WTC11 (cell line): ENCODE data around the gene SPOCD1. TPM values are rescaled to one million over a fixed set of nuclear protein-coding genes. Genes with fewer than 3 reads are reported as not detected.

Experiments
- ATAC-seq: fragments of 200-7000 bp; cut with Tn5 transposase; 2 replicates; pipeline ENCODE4 v1.10.0; 2021; ENCODE audit warnings: mild to moderate bottlenecking, moderate library complexity
- CTCF ChIA-PET: fragments of 300-600 bp; sonication (Branson Sonifier 250); formaldehyde crosslinking; loops from one replicate; lab custom pipeline; 2021; ENCODE audit warnings: antibody characterized with exemption; lab: Charles Lee
- POLR2A ChIA-PET: fragments of 350-600 bp; sonication (Branson Sonifier 250); formaldehyde crosslinking; loops from one replicate; lab custom pipeline; 2021; ENCODE audit warnings: antibody characterized with exemption; lab: Charles Lee
- DNase-seq: peaks from one replicate; pipeline ENCODE4 v3.0.0; 2021; ENCODE audit warnings: low spot score
- H3K27ac Mint-ChIP-seq: 2 replicates; pipeline ENCODE4 v1.8.0; 2021; ENCODE audit warnings: mixed read lengths
- H3K27me3 Mint-ChIP-seq: 2 replicates; pipeline ENCODE4 v1.8.0; 2021; ENCODE audit warnings: low read depth, mild to moderate bottlenecking, moderate library complexity, mixed read lengths
- H3K36me3 Mint-ChIP-seq: 2 replicates; pipeline ENCODE4 v1.8.0; 2021; ENCODE audit warnings: mixed read lengths
- H3K4me1 Mint-ChIP-seq: 2 replicates; pipeline ENCODE4 v1.8.0; 2022; ENCODE audit warnings: mixed read lengths
- H3K4me3 Mint-ChIP-seq: 2 replicates; pipeline ENCODE4 v1.8.0; 2021; ENCODE audit warnings: mild to moderate bottlenecking, moderate library complexity, mixed read lengths
- H3K9me3 Mint-ChIP-seq: 2 replicates; pipeline ENCODE4 v1.8.0; 2021; ENCODE audit warnings: mixed read lengths
- ELF4 ChIP-seq: sonication (generic); formaldehyde crosslinking; IDR thresholded peaks from 2 replicates; pipeline ENCODE4 v1.8.1; 2022; ENCODE audit warnings: low read depth, mild to moderate bottlenecking, moderate library complexity, missing genetic modification reagents
- ETV6 ChIP-seq: sonication (generic); formaldehyde crosslinking; IDR thresholded peaks from 2 replicates; pipeline ENCODE4 v1.8.1; 2022; ENCODE audit warnings: mild to moderate bottlenecking, missing genetic modification reagents
- GRHL2 ChIP-seq: fragments of 250-450 bp; sonication (Bioruptor Pico); IDR thresholded peaks from 2 replicates; pipeline ENCODE4 v1.8.0; 2022; ENCODE audit warnings: mild to moderate bottlenecking, moderate library complexity; ENCODE audit not compliant: insufficient replicate concordance, severe bottlenecking
- HMGA2 ChIP-seq: fragments of 250-450 bp; sonication (Bioruptor Pico); IDR thresholded peaks from 2 replicates; pipeline ENCODE4 v1.4.0; 2021; ENCODE audit warnings: mild to moderate bottlenecking, moderate library complexity
- MXD4 ChIP-seq: fragments of 250-450 bp; sonication (Bioruptor Pico); IDR thresholded peaks from 2 replicates; pipeline ENCODE4 v1.8.0; 2021; ENCODE audit warnings: mild to moderate bottlenecking, moderate library complexity, borderline replicate concordance
- NR1H2 ChIP-seq: sonication (generic); formaldehyde crosslinking; IDR thresholded peaks from 2 replicates; pipeline ENCODE4 v1.9.0; 2021; ENCODE audit warnings: mild to moderate bottlenecking, moderate library complexity, missing genetic modification reagents
- SMAD4 ChIP-seq: sonication (generic); formaldehyde crosslinking; IDR thresholded peaks from 2 replicates; pipeline ENCODE4 v1.8.0; 2022; ENCODE audit warnings: mild to moderate bottlenecking, missing genetic modification reagents
- SOX15 ChIP-seq: fragments of 250-450 bp; sonication (Bioruptor Pico); IDR thresholded peaks from 2 replicates; pipeline ENCODE4 v1.9.0; 2021; ENCODE audit warnings: mild to moderate bottlenecking
- ZNF121 ChIP-seq: sonication (generic); formaldehyde crosslinking; IDR thresholded peaks from 2 replicates; pipeline ENCODE4 v1.8.0; 2023; ENCODE audit warnings: missing genetic modification reagents
- ZNF317 ChIP-seq: sonication (generic); formaldehyde crosslinking; IDR thresholded peaks from 2 replicates; pipeline ENCODE4 v1.8.1; 2023; ENCODE audit warnings: low read depth, mild to moderate bottlenecking, moderate library complexity, missing genetic modification reagents, borderline replicate concordance
- ZNF671 ChIP-seq: fragments of 250-450 bp; sonication (Bioruptor Pico); IDR thresholded peaks from 2 replicates; pipeline ENCODE4 v1.8.0; 2021; ENCODE audit warnings: mild to moderate bottlenecking
- total RNA-seq: library from RNA; stranded (reverse); gene quantifications from 3 replicates; pipeline ENCODE4 v1.2.3, GENCODE V29; 2021
- TF ChIP-seq, protein P1 (sequence below): fragments of 250-450 bp; sonication (Bioruptor Pico); IDR thresholded peaks from 2 replicates; pipeline ENCODE4 v1.9.0; 2021; ENCODE audit warnings: mild to moderate bottlenecking
- TF ChIP-seq, protein P2 (sequence below): sonication (generic); formaldehyde crosslinking; IDR thresholded peaks from 2 replicates; pipeline ENCODE4 v1.8.0; 2022; ENCODE audit warnings: mild to moderate bottlenecking, missing genetic modification reagents
- TF ChIP-seq, protein P3 (sequence below): fragments of 250-450 bp; sonication (Bioruptor Pico); conservative IDR thresholded peaks from 2 replicates; pipeline ENCODE4 v1.9.0; 2021; ENCODE audit warnings: mild to moderate bottlenecking
- TF ChIP-seq, protein P4 (sequence below): sonication (generic); formaldehyde crosslinking; IDR thresholded peaks from 2 replicates; pipeline ENCODE4 v1.8.1; 2023; ENCODE audit warnings: mild to moderate bottlenecking, missing genetic modification reagents, borderline replicate concordance
- TF ChIP-seq, protein P5 (sequence below): sonication (generic); formaldehyde crosslinking; IDR thresholded peaks from 2 replicates; pipeline ENCODE4 v1.8.1; 2023; ENCODE audit warnings: mild to moderate bottlenecking, missing genetic modification reagents, moderate library complexity
- TF ChIP-seq, protein P6 (sequence below): sonication (generic); formaldehyde crosslinking; IDR thresholded peaks from 2 replicates; pipeline ENCODE4 v1.8.0; 2023; ENCODE audit warnings: mild to moderate bottlenecking, missing genetic modification reagents
- TF ChIP-seq, protein P7 (sequence below): sonication (generic); formaldehyde crosslinking; IDR thresholded peaks from 2 replicates; pipeline ENCODE4 v1.8.1; 2022; ENCODE audit warnings: mild to moderate bottlenecking, missing genetic modification reagents, moderate library complexity, borderline replicate concordance

SPOCD1 gene
- total RNA-seq, 1 experiment from 2014 or later, result 3.0 TPM

DNA sequence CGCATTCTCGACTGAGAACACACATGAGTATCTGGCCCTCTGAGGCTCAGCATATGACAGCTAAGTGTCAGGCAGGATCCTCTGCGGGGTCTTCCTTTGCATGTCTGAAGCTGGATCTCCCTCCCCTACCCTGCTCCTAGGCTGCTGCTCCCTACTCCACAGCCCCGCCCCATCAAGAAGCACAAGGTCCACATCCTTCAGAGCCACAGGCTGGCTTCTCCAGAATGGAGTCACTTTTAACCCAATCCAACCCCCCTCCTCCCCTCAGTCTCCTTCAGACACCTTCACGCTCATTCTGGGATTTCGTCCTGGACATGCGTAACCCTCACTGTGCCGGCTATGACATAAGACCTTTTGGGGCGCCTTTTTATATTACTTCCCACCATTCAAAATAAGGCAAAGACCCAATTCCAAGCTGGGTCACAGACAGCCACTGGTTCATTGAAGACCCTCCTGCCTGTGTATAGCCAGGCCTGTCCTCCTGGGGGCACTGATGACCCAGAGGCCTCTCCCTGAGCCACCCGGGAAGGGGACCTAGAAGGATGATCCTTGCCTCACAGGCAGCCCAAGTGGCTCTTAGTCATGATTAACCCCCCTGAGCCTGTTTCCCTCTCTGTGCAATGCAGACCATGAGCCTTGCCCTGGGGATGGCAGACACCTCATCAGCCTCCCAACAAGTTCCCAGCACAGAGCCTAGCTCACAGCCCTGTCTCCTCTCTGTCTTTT is 56.4 kb downstream of the SPOCD1 start (continued):
- TF ChIP-seq HMGA2 (CRISPR knock-in tag) (no peak), ZNF671 (CRISPR knock-in tag) (no peak), ZNF317 (CRISPR knock-in tag) (no peak), ETV6 (CRISPR knock-in tag) (no peak)
- TF ChIP-seq, protein P1, sequence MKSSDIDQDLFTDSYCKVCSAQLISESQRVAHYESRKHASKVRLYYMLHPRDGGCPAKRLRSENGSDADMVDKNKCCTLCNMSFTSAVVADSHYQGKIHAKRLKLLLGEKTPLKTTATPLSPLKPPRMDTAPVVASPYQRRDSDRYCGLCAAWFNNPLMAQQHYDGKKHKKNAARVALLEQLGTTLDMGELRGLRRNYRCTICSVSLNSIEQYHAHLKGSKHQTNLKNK, result no peak
- TF ChIP-seq, protein P2, sequence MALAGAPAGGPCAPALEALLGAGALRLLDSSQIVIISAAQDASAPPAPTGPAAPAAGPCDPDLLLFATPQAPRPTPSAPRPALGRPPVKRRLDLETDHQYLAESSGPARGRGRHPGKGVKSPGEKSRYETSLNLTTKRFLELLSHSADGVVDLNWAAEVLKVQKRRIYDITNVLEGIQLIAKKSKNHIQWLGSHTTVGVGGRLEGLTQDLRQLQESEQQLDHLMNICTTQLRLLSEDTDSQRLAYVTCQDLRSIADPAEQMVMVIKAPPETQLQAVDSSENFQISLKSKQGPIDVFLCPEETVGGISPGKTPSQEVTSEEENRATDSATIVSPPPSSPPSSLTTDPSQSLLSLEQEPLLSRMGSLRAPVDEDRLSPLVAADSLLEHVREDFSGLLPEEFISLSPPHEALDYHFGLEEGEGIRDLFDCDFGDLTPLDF (CRISPR knock-in tag), result no peak
- TF ChIP-seq, protein P3, sequence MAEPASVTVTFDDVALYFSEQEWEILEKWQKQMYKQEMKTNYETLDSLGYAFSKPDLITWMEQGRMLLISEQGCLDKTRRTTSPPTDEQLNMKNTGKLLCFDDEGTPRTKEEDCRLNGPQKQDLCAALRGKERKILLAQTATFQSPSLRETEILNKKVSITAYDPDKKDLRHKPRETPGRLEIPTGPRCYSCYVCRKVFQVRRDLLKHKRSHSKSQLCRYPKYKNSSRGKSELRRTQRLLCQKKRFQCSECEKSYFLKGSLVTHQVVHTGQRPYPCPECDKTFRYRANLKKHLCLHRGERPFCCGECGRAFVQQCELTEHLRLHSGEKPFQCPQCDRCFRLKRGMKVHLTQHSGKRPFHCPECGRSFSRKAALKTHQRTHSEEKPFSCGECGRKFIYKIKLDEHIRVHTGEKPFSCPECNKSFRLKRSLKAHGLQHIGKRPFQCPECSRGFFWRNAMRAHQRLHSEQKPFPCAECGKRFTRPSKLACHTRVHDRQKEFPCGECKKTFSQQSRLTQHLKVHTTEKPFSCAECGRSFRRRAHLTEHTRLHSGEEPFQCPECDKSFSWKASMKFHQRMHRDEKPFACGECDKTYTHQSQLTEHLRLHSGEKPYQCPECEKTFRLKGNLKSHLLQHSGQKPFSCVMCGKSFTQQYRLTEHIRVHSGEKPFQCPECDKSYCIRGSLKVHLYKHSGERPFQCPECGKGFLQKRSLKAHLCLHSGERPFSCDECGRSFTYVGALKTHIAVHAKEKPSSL, result no peak

DNA sequence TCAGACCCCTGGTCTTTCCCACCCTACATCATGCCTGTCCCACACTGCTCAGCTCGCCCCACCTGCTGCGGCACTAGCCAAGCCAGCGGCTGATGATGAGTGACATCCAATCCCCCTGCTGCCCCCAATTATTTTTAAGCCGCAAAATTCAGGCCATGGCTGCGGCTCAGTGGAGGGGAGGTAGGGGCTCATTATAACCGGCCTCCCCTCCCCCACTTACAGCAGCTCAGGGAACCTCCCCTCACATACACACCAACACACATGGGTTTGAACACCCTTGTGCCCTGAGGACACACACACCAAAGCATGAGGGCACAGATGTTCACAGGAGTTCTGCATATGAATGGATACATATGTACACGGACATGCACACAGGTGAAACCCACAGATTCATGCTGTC is 57.0 kb downstream of the SPOCD1 start:
- Mint-ChIP-seq H3K27ac (peak overlapping the region; percentile 34), H3K27me3 (peaks cover 14% of the 10 kb centered on the region), H3K36me3 (no peaks in the 10 kb centered on the region), H3K9me3 (no peaks in the 10 kb centered on the region), H3K4me1 (peaks cover 38% of the 10 kb centered on the region), H3K4me3 (no peak overlapping the region)
- TF ChIP-seq ELF4 (CRISPR knock-in tag) (no peak), ZNF121 (CRISPR knock-in tag) (no peak), HMGA2 (CRISPR knock-in tag) (no peak), MXD4 (CRISPR knock-in tag) (no peak), GRHL2 (CRISPR knock-in tag) (no peak), NR1H2 (CRISPR knock-in tag) (no peak), SMAD4 (CRISPR knock-in tag) (no peak), SOX15 (CRISPR knock-in tag) (no peak)
- TF ChIP-seq, protein P4, sequence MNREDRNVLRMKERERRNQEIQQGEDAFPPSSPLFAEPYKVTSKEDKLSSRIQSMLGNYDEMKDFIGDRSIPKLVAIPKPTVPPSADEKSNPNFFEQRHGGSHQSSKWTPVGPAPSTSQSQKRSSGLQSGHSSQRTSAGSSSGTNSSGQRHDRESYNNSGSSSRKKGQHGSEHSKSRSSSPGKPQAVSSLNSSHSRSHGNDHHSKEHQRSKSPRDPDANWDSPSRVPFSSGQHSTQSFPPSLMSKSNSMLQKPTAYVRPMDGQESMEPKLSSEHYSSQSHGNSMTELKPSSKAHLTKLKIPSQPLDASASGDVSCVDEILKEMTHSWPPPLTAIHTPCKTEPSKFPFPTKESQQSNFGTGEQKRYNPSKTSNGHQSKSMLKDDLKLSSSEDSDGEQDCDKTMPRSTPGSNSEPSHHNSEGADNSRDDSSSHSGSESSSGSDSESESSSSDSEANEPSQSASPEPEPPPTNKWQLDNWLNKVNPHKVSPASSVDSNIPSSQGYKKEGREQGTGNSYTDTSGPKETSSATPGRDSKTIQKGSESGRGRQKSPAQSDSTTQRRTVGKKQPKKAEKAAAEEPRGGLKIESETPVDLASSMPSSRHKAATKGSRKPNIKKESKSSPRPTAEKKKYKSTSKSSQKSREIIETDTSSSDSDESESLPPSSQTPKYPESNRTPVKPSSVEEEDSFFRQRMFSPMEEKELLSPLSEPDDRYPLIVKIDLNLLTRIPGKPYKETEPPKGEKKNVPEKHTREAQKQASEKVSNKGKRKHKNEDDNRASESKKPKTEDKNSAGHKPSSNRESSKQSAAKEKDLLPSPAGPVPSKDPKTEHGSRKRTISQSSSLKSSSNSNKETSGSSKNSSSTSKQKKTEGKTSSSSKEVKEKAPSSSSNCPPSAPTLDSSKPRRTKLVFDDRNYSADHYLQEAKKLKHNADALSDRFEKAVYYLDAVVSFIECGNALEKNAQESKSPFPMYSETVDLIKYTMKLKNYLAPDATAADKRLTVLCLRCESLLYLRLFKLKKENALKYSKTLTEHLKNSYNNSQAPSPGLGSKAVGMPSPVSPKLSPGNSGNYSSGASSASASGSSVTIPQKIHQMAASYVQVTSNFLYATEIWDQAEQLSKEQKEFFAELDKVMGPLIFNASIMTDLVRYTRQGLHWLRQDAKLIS, result no peak
- TF ChIP-seq, protein P5, sequence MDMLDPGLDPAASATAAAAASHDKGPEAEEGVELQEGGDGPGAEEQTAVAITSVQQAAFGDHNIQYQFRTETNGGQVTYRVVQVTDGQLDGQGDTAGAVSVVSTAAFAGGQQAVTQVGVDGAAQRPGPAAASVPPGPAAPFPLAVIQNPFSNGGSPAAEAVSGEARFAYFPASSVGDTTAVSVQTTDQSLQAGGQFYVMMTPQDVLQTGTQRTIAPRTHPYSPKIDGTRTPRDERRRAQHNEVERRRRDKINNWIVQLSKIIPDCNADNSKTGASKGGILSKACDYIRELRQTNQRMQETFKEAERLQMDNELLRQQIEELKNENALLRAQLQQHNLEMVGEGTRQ (CRISPR knock-in tag), result no peak
- TF ChIP-seq, protein P1, result no peak
- TF ChIP-seq, protein P6, sequence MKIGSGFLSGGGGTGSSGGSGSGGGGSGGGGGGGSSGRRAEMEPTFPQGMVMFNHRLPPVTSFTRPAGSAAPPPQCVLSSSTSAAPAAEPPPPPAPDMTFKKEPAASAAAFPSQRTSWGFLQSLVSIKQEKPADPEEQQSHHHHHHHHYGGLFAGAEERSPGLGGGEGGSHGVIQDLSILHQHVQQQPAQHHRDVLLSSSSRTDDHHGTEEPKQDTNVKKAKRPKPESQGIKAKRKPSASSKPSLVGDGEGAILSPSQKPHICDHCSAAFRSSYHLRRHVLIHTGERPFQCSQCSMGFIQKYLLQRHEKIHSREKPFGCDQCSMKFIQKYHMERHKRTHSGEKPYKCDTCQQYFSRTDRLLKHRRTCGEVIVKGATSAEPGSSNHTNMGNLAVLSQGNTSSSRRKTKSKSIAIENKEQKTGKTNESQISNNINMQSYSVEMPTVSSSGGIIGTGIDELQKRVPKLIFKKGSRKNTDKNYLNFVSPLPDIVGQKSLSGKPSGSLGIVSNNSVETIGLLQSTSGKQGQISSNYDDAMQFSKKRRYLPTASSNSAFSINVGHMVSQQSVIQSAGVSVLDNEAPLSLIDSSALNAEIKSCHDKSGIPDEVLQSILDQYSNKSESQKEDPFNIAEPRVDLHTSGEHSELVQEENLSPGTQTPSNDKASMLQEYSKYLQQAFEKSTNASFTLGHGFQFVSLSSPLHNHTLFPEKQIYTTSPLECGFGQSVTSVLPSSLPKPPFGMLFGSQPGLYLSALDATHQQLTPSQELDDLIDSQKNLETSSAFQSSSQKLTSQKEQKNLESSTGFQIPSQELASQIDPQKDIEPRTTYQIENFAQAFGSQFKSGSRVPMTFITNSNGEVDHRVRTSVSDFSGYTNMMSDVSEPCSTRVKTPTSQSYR, result no peak
- TF ChIP-seq, protein P7, sequence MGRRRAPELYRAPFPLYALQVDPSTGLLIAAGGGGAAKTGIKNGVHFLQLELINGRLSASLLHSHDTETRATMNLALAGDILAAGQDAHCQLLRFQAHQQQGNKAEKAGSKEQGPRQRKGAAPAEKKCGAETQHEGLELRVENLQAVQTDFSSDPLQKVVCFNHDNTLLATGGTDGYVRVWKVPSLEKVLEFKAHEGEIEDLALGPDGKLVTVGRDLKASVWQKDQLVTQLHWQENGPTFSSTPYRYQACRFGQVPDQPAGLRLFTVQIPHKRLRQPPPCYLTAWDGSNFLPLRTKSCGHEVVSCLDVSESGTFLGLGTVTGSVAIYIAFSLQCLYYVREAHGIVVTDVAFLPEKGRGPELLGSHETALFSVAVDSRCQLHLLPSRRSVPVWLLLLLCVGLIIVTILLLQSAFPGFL (CRISPR knock-in tag), result no peak
- POLR2A ChIA-PET, result interaction anchor here (0.6 kb wide), 1 partner anchor 39 kb away, joined by 4 read pairs; no protein-coding TSS in a partner anchor
- DNase-seq, result no peak
- CTCF ChIA-PET, result interaction anchor here (0.9 to 13.3 kb wide), 10 partner anchors 13 to 205 kb away, joined by 3 to 282 read pairs (median 4); no protein-coding TSS in a partner anchor
- ATAC-seq, result no peak
